ENCODE measurements around the gene PKIG. TPM values are rescaled to one million over a fixed set of nuclear protein-coding genes. Genes with fewer than 3 reads are reported as not detected.

The PKIG gene
- total RNA-seq, 1 donor = 83.2 TPM

DNA sequence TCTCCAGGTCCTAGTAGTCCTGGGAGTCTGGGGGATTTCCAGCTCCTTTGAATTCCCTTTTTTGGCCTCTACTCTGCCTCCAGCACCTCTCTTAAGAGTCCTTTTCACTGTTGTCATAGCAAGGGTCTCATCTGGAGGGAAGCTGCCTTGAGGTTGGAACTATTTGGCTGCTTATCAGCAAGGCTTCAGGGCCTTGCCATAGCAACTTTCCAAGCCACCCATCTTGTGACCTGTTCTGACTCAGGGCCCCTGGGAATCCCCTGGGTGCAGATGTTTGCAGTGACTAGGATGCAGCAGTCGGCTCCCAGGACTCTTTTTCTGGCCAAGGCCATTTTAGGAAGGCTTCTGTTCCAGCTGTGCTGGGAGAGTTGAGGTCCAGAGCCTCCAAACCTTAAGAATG, 12.4 kb downstream of the PKIG start:
- DNase-seq (ENCODE audit: low read depth) = peak; percentile 67
- TF ChIP-seq, protein P1, sequence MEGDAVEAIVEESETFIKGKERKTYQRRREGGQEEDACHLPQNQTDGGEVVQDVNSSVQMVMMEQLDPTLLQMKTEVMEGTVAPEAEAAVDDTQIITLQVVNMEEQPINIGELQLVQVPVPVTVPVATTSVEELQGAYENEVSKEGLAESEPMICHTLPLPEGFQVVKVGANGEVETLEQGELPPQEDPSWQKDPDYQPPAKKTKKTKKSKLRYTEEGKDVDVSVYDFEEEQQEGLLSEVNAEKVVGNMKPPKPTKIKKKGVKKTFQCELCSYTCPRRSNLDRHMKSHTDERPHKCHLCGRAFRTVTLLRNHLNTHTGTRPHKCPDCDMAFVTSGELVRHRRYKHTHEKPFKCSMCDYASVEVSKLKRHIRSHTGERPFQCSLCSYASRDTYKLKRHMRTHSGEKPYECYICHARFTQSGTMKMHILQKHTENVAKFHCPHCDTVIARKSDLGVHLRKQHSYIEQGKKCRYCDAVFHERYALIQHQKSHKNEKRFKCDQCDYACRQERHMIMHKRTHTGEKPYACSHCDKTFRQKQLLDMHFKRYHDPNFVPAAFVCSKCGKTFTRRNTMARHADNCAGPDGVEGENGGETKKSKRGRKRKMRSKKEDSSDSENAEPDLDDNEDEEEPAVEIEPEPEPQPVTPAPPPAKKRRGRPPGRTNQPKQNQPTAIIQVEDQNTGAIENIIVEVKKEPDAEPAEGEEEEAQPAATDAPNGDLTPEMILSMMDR (IDR thresholded peaks at IDR 0.05; ENCODE audit: insufficient read depth, low read length) = no peak
- no peak overlapping the region for H3K4me3 ChIP-seq (ENCODE audit: low read depth, low read length)

DNA sequence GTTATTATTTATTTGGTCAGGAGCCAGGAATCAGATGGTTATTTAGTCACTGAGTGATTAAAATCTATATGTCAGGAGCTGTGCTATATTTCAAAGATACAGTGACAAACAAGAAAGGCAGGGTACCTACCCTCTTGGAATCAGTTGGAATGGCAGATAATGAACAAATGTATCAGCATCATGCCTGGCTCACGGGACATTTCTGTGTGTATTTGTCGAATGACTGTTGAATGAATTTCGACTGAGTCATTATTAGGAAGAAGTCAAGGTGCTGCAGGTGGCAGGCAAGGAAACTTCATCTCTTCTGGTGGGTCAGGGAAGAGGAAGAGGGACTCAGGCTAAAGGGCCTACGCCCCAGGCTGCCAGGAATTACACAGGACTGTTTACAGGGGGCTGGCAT, 13.6 kb downstream of the PKIG start:
- no peak for DNase-seq (ENCODE audit: low read depth)
- TF ChIP-seq, protein P1 (IDR thresholded peaks at IDR 0.05; ENCODE audit: insufficient read depth, low read length) = no peak

DNA sequence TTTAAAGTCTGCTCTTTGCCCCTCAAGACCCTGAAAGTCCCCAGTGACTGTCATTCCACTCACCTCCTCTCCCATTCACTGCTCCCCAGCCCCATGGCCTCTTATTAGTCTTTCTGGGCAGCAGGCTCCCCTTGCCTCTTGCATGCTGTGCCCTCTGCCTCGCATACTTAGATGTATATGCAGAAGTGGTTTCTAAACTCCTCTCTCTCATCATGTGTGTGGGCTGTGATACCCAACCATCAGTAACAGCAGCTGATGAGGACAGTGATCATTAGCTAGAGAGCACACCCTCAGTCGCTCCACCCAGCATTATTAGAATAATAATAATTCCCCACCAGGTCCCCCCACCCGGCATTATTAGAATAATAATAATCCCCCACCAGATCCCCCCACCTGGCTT, 14.5 kb downstream of the PKIG start:
- H3K4me3 ChIP-seq (ENCODE audit: low read depth, low read length) = no peak overlapping the region
- DNase-seq (ENCODE audit: low read depth) = no peak
- TF ChIP-seq, protein P1 (IDR thresholded peaks at IDR 0.05; ENCODE audit: insufficient read depth, low read length) = no peak

More for the DNA sequence above, 13.6 kb downstream of the PKIG start:
- H3K4me3 ChIP-seq (ENCODE audit: low read depth, low read length) = no peak overlapping the region

DNA sequence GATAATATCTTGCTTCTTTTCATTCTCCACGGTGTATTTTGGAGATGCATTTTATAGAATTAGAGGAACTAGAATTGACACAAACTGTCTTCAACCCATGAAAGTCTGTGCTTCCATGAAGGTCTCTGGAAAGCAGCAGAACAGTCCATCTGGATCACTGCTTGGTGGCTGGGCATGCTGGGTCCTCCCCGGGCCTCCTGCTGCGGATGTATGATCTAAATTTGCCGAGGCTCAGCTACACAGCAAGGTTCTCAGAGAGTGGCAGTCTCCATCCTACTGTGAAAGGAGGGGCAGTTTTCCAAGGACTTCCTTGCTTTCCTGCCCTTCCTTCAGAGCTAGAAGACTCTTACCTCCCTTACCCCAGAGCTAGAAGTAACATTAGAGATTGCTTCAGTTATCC, 15.1 kb downstream of the PKIG start:
- no peak for DNase-seq (ENCODE audit: low read depth)
- H3K4me3 ChIP-seq (ENCODE audit: low read depth, low read length) = no peak overlapping the region
- TF ChIP-seq, protein P1 (IDR thresholded peaks at IDR 0.05; ENCODE audit: insufficient read depth, low read length) = no peak

DNA sequence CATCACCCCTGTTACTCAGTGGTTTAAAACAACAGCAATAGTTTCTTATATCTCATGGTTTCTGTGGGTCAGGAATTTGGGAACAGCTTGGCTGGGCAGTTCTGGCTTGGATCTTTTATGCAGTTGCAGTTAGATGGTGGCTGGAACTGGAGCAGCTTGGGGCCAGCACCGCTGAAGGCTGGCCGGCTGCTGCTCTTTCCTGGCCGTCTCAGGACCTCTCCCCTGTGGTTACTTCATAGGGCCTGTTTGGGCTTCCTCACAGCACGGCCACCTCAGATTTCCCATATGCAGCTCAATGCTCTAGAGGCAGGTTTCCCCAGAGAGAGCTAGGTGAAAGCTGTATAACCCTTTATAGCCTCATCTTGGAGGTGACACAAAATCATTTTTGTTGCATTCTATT, 15.6 kb downstream of the PKIG start:
- no peak overlapping the region for H3K4me3 ChIP-seq (ENCODE audit: low read depth, low read length)
- DNase-seq (ENCODE audit: low read depth) = peak; percentile 52
- TF ChIP-seq, protein P1 (IDR thresholded peaks at IDR 0.05; ENCODE audit: insufficient read depth, low read length) = no peak

DNA sequence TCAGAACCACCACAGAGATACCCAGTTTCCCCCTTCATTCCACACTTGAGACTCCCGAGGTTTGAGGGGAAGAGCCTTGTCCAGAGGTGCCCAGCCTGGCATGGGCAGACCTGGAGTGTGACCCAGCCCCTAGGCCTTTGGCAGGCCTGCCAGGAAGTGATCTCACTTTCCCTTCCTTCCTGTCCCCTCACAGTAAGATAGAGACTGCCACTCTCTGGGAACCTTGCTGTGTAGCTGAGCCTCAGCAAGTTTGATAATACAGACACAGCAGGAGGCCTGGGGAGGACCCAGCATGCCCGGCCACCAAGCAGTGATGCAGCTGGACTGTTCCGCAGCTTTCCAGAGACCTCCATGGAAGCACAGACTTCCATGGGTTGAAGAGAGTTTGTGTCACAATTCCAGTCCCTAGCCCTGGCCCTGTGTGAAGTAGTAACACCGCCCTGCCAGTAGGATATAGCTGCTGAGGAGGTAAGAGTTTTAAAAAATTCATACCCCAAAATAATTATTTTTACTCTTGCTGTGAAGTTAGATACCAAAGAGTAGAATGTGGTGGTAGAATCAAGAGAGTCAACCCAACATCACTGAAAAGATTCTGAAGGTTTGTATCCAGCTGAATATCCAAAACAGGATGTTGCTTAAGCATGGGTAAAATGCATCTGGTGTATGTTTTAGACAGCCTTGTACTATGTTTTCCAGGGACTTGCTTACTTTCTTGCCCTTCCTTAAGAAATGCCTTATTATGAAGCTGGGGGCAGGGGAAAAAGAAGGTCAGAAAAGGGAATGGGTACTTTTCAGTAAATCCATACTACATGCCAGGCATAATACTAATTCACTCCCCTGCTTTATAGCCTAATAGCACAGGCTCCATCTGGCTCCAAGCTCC, 16.3 kb downstream of the PKIG start:
- peak; percentile 27 for DNase-seq (ENCODE audit: low read depth)
- TF ChIP-seq, protein P1 (IDR thresholded peaks at IDR 0.05; ENCODE audit: insufficient read depth, low read length) = peak; percentile 17
- H3K4me3 ChIP-seq (ENCODE audit: low read depth, low read length) = no peak overlapping the region
